SU-DHL-6 (cell line): Measurements from ENCODE around the gene DRD3.

Experiments
- H2AFZ ChIP-seq: fragments of 200-600 bp; sonication (generic); 2 replicates; pipeline ENCODE4 v1.6.1; 2014; ENCODE audit warnings: low read depth, mild to moderate bottlenecking, moderate library complexity, mixed read lengths, antibody characterized with exemption, low read length; ENCODE audit not compliant: severe bottlenecking
- H3F3A ChIP-seq: fragments of 200-600 bp; shearing (Covaris generic); 2 replicates; pipeline ENCODE4 v1.6.0; 2016; ENCODE audit warnings: antibody characterized with exemption, mild to moderate bottlenecking; ENCODE audit not compliant: insufficient read depth
- H3K27ac ChIP-seq: fragments of 200-600 bp; sonication (generic); 2 replicates; pipeline ENCODE4 v1.5.1; 2016; ENCODE audit warnings: low read depth, mild to moderate bottlenecking, low read length, moderate library complexity, mixed read lengths
- H3K27me3 ChIP-seq: fragments of 200-600 bp; sonication (generic), shearing (Covaris generic); 2 replicates; pipeline ENCODE4 v1.6.0; 2014; ENCODE audit warnings: mild to moderate bottlenecking, low read length
- H3K36me3 ChIP-seq: fragments of 200-600 bp; sonication (generic); 2 replicates; pipeline ENCODE4 v1.6.1; 2014; ENCODE audit warnings: mild to moderate bottlenecking, low read length, mixed read lengths
- H3K4me2 ChIP-seq: fragments of 300-600, 200-600 bp; shearing (Covaris generic), sonication (generic); 2 replicates; pipeline ENCODE4 v1.6.0; 2014; ENCODE audit warnings: low read length, low read depth, mild to moderate bottlenecking; ENCODE audit not compliant: poor library complexity, severe bottlenecking
- H3K4me3 ChIP-seq: fragments of 200-600 bp; sonication (generic); 2 replicates; pipeline ENCODE4 v1.5.1; 2014; ENCODE audit warnings: antibody characterized with exemption, low read length, mild to moderate bottlenecking, mixed read lengths; ENCODE audit not compliant: insufficient read depth, poor library complexity, severe bottlenecking
- H3K79me2 ChIP-seq: fragments of 200-600 bp; sonication (generic); 2 replicates; pipeline ENCODE4 v1.6.1; 2014; ENCODE audit warnings: mild to moderate bottlenecking, low read length, moderate library complexity; ENCODE audit not compliant: insufficient read depth
- H3K9ac ChIP-seq: fragments of 200-600 bp; sonication (generic); 2 replicates; pipeline ENCODE4 v1.7.0; 2014; ENCODE audit warnings: mild to moderate bottlenecking, low read length
- H3K9me2 ChIP-seq: fragments of 200-600 bp; sonication (generic); replicated peaks from 2 replicates; pipeline ENCODE4 v1.6.1; 2014; ENCODE audit warnings: low read length; ENCODE audit not compliant: insufficient read depth
- H3K9me3 ChIP-seq: fragments of 200-600 bp; sonication (generic); 2 replicates; pipeline ENCODE4 v1.6.1; 2014; ENCODE audit warnings: low read length, mixed read lengths; ENCODE audit not compliant: insufficient read depth
- H4K20me1 ChIP-seq: fragments of 200-600 bp; sonication (generic); 2 replicates; pipeline ENCODE4 v1.6.1; 2014; ENCODE audit warnings: low read depth, mild to moderate bottlenecking, antibody characterized with exemption, low read length, moderate library complexity, mixed read lengths
- CTCF ChIP-seq: fragments of 200-600 bp; sonication (generic); IDR thresholded peaks from one replicate; pipeline ENCODE4 v1.5.1; 2017; ENCODE audit warnings: antibody characterized with exemption, mild to moderate bottlenecking, low read length, moderate library complexity; ENCODE audit not compliant: insufficient read depth, poor library complexity, severe bottlenecking
- EZH2phosphoT487 ChIP-seq: fragments of 200-600 bp; sonication (generic), shearing (Covaris generic); conservative IDR thresholded peaks from 2 replicates; pipeline ENCODE4 v1.6.1; 2018; ENCODE audit warnings: mild to moderate bottlenecking, antibody characterized with exemption, low read length, moderate library complexity, mixed read lengths

DRD3 gene

GRCh38 chr3:114219741-114220140, 40.9 kb upstream of the DRD3 start:
- Histone ChIP-seq H2AFZ (no peak overlapping the region), H4K20me1 (no peaks in the 10 kb centered on the region), H3K36me3 (peaks cover 3% of the 10 kb centered on the region; the same call in 1 of the 2 replicates), H3K9ac (no peak overlapping the region), H3K4me2 (no peak overlapping the region), H3K27ac (no peak overlapping the region), H3K27me3 (no peaks in the 10 kb centered on the region), H3K9me2 (no peaks in the 10 kb centered on the region), H3K9me3 (peaks cover 8% of the 10 kb centered on the region; the same call in 1 of the 2 replicates), H3K4me3 (no peak overlapping the region), H3K79me2 (no peaks in the 10 kb centered on the region), H3F3A (peaks cover 15% of the 10 kb centered on the region)
- TF ChIP-seq EZH2phosphoT487 (no peak), CTCF (no peak)

DNA sequence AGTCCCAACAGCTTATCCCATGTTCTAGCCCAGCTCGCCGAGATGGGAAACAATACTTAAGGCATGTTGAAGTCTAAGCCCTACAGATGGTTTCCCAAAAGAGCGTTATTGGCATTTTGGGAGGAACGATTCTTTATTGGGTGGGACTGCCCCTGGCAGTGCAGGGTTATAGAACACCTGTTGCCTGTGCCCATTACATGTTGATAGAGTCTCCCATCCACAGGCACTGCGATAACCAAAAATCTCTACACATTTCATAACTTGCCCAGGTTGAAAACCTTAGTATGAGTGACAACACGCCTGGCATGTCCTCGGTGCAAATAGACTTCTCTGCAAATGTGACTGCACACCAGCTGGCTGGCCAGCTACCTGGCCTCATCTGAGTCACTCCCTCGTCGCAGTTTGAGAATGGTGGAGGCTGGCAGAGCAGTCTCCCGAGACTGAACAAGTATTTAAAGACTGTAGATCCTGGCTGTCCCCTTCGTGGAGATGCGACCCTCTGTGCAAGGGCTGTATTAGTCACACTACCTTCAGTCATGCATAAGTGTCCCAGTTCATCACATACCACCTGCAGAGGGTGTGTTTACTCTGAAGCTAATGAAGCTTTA, 39.8 kb upstream of the DRD3 start:
- Histone ChIP-seq H3K9ac (no peak overlapping the region), H3K9me2 (no peaks in the 10 kb centered on the region), H3K9me3 (no peaks in the 10 kb centered on the region), H2AFZ (no peak overlapping the region), H4K20me1 (no peaks in the 10 kb centered on the region), H3K4me2 (no peak overlapping the region), H3K27me3 (no peaks in the 10 kb centered on the region), H3K27ac (no peak overlapping the region), H3K36me3 (no peaks in the 10 kb centered on the region; the same call in 1 of the 2 replicates), H3K79me2 (no peaks in the 10 kb centered on the region), H3F3A (peaks cover 25% of the 10 kb centered on the region), H3K4me3 (no peak overlapping the region)
- TF ChIP-seq EZH2phosphoT487 = no peak
- TF ChIP-seq CTCF = no peak

GRCh38 chr3:114218006-114218405, 39.2 kb upstream of the DRD3 start:
- Histone ChIP-seq H3K4me2 (no peak overlapping the region), H3K9me3 (no peaks in the 10 kb centered on the region), H3K27ac (no peak overlapping the region), H3K9me2 (no peaks in the 10 kb centered on the region), H3K9ac (no peak overlapping the region), H3K27me3 (no peaks in the 10 kb centered on the region), H3F3A (peaks cover 28% of the 10 kb centered on the region), H4K20me1 (no peaks in the 10 kb centered on the region), H3K36me3 (no peaks in the 10 kb centered on the region), H2AFZ (no peak overlapping the region), H3K79me2 (no peaks in the 10 kb centered on the region), H3K4me3 (no peak overlapping the region)
- no peak for TF ChIP-seq CTCF
- no peak for TF ChIP-seq EZH2phosphoT487
